Right lobe of liver (tissue), 4 donors: Measurements from ENCODE around the gene GYG1.

ENCODE experiments used
- POLR2A ChIP-seq: fragments of 450-650 bp; IDR thresholded peaks from one replicate; pipeline ENCODE4 v1.6.1; 2017; ENCODE audit warnings: antibody characterized with exemption, mild to moderate bottlenecking
- TF ChIP-seq, protein P1 (sequence below), 4 donors: fragments of 200-600 bp in 3 of 4; fragments of 450-650 bp in 1 of 4; IDR thresholded peaks; one replicate each; pipeline versions ENCODE4 v1.5.1 to v1.8.0; 2016 to 2022; ENCODE audit warnings: antibody characterized with exemption in 4 of 4, mild to moderate bottlenecking in 2 of 4
- donor health status: DM: no; HTN: no; CAD: no.
- donor health status: DM: no; HTN: no; CAD: no.
- donor health status: DM: no; HTN: yes; CAD: no.

DNA sequence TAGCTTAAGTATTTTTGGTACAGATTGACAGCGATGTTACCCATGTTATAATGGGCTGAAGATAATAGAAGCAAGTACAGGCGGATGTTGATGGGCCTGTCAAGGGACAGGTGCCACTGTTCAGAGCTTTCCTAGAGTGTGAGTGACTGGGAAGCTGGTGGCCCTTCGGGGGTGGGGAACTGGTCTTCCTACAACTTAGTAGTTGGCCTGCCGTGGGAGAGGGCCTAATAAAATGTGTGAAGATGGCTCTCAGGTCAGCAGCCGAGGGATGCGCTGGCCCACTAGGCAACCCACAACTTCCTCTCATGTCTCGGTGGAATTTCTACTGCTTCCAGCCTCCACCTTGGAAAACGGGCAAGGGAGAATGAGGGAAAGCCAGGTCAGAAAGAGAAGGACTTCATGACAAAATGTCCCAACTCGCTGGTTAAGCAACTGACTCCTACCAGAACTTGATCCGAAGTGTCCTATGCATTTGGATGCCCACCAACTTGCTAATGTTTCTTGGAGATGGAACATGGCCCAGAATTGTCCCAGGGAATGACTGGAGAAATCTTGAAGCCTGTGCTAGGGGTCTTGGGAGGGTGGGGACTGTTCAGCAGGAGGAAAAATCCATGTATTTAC lies 1.4 kb downstream of the GYG1 start:
- TF ChIP-seq, protein P1, sequence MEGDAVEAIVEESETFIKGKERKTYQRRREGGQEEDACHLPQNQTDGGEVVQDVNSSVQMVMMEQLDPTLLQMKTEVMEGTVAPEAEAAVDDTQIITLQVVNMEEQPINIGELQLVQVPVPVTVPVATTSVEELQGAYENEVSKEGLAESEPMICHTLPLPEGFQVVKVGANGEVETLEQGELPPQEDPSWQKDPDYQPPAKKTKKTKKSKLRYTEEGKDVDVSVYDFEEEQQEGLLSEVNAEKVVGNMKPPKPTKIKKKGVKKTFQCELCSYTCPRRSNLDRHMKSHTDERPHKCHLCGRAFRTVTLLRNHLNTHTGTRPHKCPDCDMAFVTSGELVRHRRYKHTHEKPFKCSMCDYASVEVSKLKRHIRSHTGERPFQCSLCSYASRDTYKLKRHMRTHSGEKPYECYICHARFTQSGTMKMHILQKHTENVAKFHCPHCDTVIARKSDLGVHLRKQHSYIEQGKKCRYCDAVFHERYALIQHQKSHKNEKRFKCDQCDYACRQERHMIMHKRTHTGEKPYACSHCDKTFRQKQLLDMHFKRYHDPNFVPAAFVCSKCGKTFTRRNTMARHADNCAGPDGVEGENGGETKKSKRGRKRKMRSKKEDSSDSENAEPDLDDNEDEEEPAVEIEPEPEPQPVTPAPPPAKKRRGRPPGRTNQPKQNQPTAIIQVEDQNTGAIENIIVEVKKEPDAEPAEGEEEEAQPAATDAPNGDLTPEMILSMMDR (IDR thresholded peaks at IDR 0.05), result no peak
- TF ChIP-seq POLR2A, result no peak
